ENCODE measurements around the gene HTR3A. TPM values are rescaled to one million over a fixed set of nuclear protein-coding genes. Genes with fewer than 3 reads are reported as not detected.

HTR3A gene
- total and polyA plus RNA-seq, 8 donors: 0.11 to 0.79 (median 0.29) TPM; not detected in 4

DNA sequence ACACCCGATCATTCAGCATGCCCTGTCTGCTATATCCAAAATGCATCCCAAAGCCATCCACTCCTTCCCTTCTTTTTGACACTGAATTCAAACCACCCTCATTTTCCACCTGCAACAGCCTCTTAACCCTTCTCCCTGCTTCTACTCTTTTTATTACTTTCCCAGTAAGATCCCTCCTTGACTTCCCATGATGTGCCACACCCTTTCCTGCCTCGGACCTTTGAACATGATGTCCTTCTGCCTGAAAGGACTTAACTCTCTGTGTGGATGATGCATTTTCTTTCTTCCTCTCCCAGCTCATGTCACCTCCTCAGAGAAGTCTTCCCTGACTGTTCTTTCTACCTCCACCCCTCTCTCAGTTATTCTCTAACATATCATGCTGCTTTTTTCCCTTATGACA is 36.5 kb downstream of the HTR3A start:
- no peak for TF ChIP-seq CTCF (IDR thresholded peaks at IDR 0.05)
- Histone ChIP-seq H3K27ac (no peak overlapping the region), H3K9me3 (no peaks in the 10 kb centered on the region), H3K4me1 (no peaks in the 10 kb centered on the region), H3K4me3 (no peak overlapping the region), H3K36me3 (no peaks in the 10 kb centered on the region), H3K27me3 (peaks cover 0 to 4% of the 10 kb centered on the region in 2 donors)
- no peak for DNase-seq
- ATAC-seq: no peak
- intact Hi-C loops (cut with DNase I): no loop called here

DNA sequence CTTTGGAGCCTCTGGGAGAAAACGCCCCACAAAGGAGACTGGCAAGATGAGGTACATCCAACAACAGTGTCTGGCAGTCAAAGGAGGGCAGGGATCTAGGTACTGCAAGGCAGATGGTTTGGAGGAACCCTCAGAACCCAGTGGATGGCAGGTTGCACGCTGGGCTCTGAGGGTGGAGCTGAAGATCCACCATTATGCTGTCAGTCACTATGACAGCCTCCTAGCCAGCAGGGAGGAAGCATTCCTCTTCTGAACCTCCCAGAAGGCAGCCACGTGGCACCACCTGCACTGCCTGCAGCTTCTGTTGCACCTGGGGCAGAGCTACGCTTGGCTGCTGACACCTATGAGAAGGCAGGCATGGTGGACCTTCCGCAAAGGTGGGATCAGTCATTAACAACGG is 40.2 kb downstream of the HTR3A start:
- no peaks in the 10 kb centered on the region for H3K4me1 ChIP-seq
- H3K4me3 ChIP-seq: no peak overlapping the region
- ATAC-seq: no peak
- H3K27me3 ChIP-seq: peaks cover 0 to 4% of the 10 kb centered on the region in 2 donors
- no peak overlapping the region for H3K27ac ChIP-seq
- DNase-seq: no peak
- no peaks in the 10 kb centered on the region for H3K36me3 ChIP-seq
- no peak for TF ChIP-seq CTCF (IDR thresholded peaks at IDR 0.05)
- intact Hi-C loops (cut with DNase I): no loop called here
- H3K9me3 ChIP-seq: no peaks in the 10 kb centered on the region

DNA sequence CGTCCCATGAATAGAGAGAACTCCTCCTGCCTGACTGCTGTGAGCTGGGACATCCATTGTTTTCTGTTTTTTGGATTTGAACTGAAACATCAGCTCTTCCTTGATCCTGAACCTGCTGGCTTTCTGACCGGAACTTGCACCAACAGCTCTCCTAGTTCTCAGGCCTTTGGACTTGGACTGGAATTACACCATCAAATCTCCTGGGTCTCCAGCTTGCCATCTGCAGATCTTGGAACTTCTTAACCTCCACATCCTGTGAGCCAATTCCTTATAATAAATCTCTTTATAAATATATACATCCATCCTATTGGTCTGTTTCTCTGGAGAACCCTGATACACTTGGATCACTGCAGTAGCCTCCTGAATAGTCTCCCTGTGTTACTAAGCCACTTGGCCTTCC is 42.1 kb downstream of the HTR3A start:
- H3K27me3 ChIP-seq: peaks cover 0 to 4% of the 10 kb centered on the region in 2 donors
- no peak overlapping the region for H3K27ac ChIP-seq
- no peak for ATAC-seq
- H3K4me1 ChIP-seq: no peaks in the 10 kb centered on the region
- DNase-seq: no peak
- no peak for TF ChIP-seq CTCF (IDR thresholded peaks at IDR 0.05)
- no peak overlapping the region for H3K4me3 ChIP-seq
- intact Hi-C loops (cut with DNase I): no loop called here
- no peaks in the 10 kb centered on the region for H3K9me3 ChIP-seq
- no peaks in the 10 kb centered on the region for H3K36me3 ChIP-seq

DNA sequence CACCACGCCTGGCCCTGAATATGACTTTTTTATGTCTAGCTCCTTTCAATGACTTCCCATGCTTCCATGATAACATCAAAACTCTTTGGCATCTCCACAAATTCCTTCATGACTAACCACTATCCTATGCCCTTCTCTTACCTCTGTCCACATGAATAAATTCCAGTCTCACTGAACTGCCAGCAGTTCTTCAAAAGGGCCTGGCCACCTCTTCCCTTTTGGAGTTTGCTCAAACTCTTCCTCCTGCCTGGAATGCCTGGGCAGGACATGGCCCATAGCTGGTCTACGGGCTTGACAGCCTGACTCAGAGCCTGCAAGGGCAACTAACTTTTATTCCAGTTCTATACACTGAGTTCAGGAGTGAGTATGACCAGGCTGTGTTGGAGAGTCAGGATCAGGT is 42.8 kb downstream of the HTR3A start:
- H3K27ac ChIP-seq: no peak overlapping the region
- H3K36me3 ChIP-seq: no peaks in the 10 kb centered on the region
- intact Hi-C loops (cut with DNase I): no loop called here
- peaks cover 0 to 4% of the 10 kb centered on the region in 2 donors for H3K27me3 ChIP-seq
- DNase-seq (no peak), ATAC-seq (no peak)
- H3K9me3 ChIP-seq: no peaks in the 10 kb centered on the region
- TF ChIP-seq CTCF (IDR thresholded peaks at IDR 0.05): no peak
- H3K4me1 ChIP-seq: no peaks in the 10 kb centered on the region
- no peak overlapping the region for H3K4me3 ChIP-seq

DNA sequence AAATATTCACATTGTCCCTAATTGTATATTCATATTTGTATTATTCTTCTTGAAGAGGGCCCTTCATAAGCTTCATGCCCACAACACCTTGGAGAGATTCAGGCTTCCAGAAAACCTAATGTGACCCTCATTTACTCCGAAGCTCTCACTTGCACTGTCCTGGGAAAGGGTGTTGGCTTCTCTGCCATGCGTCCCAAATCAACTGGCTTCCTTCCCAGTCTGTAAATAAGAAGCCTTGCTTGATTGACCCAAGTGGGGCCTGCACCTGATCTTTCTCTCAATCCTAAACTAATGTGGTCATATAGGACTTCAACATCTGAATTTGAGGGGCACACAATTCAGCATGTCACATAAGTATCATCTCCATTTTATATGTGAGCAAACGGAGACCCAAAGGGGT is 44.1 kb downstream of the HTR3A start:
- DNase-seq (no peak), ATAC-seq (peak; percentile 36)
- intact Hi-C loops (cut with DNase I): no loop called here
- H3K9me3 ChIP-seq: no peaks in the 10 kb centered on the region
- no peaks in the 10 kb centered on the region for H3K36me3 ChIP-seq
- H3K4me1 ChIP-seq: no peaks in the 10 kb centered on the region
- H3K27ac ChIP-seq: no peak overlapping the region
- no peak for TF ChIP-seq CTCF (IDR thresholded peaks at IDR 0.05)
- no peaks in the 10 kb centered on the region for H3K27me3 ChIP-seq
- H3K4me3 ChIP-seq: no peak overlapping the region
